GM12801 (cell line): ENCODE measurements around the gene WNT3A.

Experiments used
- CTCF ChIP-seq: IDR thresholded peaks from one replicate; pipeline ENCODE4 v1.5.1; 2011; ENCODE audit warnings: control low read depth; ENCODE audit not compliant: insufficient read length; ENCODE audit errors: extremely low read depth

The WNT3A gene

DNA sequence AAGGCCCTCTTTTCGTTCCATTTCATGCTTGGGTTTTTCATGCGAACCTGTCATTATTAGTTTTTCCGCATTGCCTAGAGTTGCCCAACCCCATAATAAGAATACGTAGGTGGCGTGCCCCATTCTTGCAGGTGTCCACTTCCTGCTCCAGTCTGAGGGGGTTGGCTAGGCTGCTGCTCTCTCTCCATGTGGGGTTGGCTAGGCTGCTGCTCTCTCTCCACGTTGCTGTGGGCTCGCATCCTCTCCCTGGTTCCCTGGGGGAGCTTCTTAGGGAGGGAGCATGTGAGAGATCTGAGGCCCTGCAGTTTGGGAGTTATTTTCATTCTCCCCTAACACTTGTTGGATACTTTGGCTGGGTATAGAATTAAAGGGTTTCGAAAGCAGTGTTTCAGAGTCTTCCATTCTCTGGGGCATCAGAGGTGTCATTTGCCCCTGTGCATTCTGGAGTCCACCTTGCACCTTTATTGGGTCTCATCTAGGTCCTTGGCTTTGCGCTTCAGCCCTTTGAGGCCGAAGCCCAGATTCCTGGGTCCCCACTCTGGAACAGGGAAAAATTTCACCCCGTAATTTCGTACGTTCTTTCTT, 87.7 kb downstream of the WNT3A start:
- TF ChIP-seq CTCF = no peak

GRCh38 chr1:228095161-228095560, 88.4 kb downstream of the WNT3A start:
- no peak for TF ChIP-seq CTCF

DNA sequence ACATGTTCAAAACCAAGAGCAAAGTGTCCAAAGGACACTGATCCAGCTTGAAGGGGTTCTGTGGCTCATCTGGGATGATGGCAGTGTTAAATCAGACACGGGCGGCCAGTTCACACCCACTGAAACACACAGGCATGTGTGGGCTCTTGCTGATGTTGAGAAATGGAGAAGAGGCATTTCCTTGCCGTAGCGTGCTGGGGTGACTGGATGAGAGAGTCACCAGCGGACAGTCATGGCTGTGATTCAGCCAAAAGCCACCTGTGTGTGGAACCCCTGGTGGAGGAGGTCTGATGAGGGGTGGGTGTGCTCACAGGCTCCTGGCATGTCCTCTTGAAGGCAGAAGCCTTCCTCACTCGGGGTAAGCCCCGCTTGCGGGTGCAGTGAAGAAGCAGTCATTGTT, 89.1 kb downstream of the WNT3A start:
- TF ChIP-seq CTCF = no peak

GRCh38 chr1:228096416-228097332, 89.9 kb downstream of the WNT3A start:
- TF ChIP-seq CTCF = no peak

DNA sequence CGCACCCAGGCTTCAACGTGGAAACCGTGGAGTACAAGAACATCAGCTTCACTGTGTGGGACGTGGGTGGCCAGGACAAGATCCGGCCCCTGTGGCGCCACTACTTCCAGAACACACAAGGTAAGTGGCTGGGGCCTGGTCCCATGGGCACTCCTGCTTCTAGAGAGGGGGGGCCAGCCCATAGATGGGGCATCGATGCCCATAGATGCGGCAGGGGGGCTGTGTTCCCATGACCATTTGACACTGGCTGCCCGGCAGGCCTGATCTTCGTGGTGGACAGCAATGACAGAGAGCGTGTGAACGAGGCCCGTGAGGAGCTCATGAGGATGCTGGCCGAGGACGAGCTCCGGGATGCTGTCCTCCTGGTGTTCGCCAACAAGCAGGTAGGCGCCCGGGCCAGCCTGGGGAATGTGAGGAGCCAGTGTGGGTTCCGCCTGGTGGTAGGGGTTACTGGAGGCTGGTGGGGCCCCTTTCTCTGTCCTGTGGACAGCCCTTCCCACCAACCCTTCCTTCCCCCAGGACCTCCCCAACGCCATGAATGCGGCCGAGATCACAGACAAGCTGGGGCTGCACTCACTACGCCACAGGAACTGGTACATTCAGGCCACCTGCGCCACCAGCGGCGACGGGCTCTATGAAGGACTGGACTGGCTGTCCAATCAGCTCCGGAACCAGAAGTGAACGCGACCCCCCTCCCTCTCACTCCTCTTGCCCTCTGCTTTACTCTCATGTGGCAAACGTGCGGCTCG, 90.7 kb downstream of the WNT3A start:
- no peak for TF ChIP-seq CTCF

GRCh38 chr1:228098323-228098931, 91.6 kb downstream of the WNT3A start:
- TF ChIP-seq CTCF = no peak

DNA sequence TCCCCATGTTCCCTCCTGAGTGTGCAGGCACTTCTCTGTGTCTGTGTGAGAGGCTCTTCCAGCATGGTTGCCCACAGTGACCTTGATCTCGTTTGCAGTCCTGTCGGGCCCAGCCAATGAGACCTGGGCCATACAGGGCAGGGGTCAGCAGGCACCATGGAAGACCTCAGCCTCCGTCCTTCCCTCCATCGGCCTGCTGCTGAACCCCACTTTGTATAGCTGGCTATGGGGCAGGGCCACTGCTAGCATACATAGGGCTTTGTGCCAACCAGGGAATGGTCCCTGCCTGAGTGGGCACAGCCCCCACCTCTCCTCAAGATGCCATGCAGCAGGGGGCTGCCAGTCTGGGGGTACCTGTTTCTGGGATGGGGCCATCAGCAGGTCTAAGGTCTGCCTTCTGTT, 92.5 kb downstream of the WNT3A start:
- TF ChIP-seq CTCF = no peak
